HL-60 (cell line): ENCODE measurements around the gene GOLGA3.

ENCODE experiments used
- DNase-seq, 2 experiments: peaks; one replicate each; pipeline ENCODE4 v3.0.0-alpha.2; 2010 to 2020; ENCODE audit warnings: low read depth in 1 of 2, low spot score in 1 of 2
- H3K27ac ChIP-seq: fragments of 250-450 bp; sonication (Bioruptor Pico); replicated peaks from 2 replicates; pipeline ENCODE4 v1.5.1; 2020; ENCODE audit warnings: mild to moderate bottlenecking, moderate library complexity
- H3K27me3 ChIP-seq: fragments of 250-450 bp; sonication (Bioruptor Pico); 2 replicates; pipeline ENCODE4 v1.5.1; 2021; ENCODE audit warnings: mild to moderate bottlenecking, moderate library complexity; ENCODE audit not compliant: insufficient read depth, poor library complexity, severe bottlenecking
- H3K4me3 ChIP-seq: replicated peaks from 2 replicates; pipeline ENCODE4 v1.5.1; 2011; ENCODE audit warnings: mild to moderate bottlenecking, control low read depth, low read length; ENCODE audit not compliant: insufficient read depth
- CTCF ChIP-seq: IDR thresholded peaks from one replicate; pipeline ENCODE4 v1.5.1; 2011; ENCODE audit warnings: low read length, control low read depth, inconsistent platforms; ENCODE audit not compliant: insufficient read depth
- GABPA ChIP-seq: IDR thresholded peaks from 2 replicates; pipeline ENCODE4 v1.6.1; 2012; ENCODE audit warnings: low read depth
- POLR2AphosphoS5 ChIP-seq: IDR thresholded peaks from 2 replicates; pipeline ENCODE4 v1.6.1; 2012; ENCODE audit warnings: low read depth
- REST ChIP-seq: IDR thresholded peaks from 2 replicates; pipeline ENCODE4 v1.6.1; 2012; ENCODE audit warnings: low read depth; ENCODE audit not compliant: insufficient replicate concordance
- SPI1 ChIP-seq: IDR thresholded peaks from 2 replicates; pipeline ENCODE4 v1.6.1; 2012; ENCODE audit warnings: low read depth, mild to moderate bottlenecking, borderline replicate concordance

GOLGA3 gene

GRCh38 chr12:132872975-132873421, 44.3 kb upstream of the GOLGA3 start:
- no peak for DNase-seq
- TF ChIP-seq REST (no peak), CTCF (no peak), GABPA (no peak), POLR2AphosphoS5 (no peak), SPI1 (no peak)

GRCh38 chr12:132872073-132872855, 43.6 kb upstream of the GOLGA3 start:
- Histone ChIP-seq H3K4me3 (no peak overlapping the region), H3K27me3 (no peaks in the 10 kb centered on the region), H3K27ac (no peak overlapping the region)
- no peak for DNase-seq
- no peak for TF ChIP-seq REST
- no peak for TF ChIP-seq POLR2AphosphoS5
- no peak for TF ChIP-seq GABPA

More at GRCh38 chr12:132872975-132873421, 44.3 kb upstream of the GOLGA3 start:
- Histone ChIP-seq H3K4me3 (no peak overlapping the region), H3K27me3 (no peaks in the 10 kb centered on the region), H3K27ac (no peak overlapping the region)

- TF ChIP-seq POLR2AphosphoS5, result no peak
- TF ChIP-seq REST, result no peak
- TF ChIP-seq CTCF, result no peak
- TF ChIP-seq SPI1, result no peak
- no peak for TF ChIP-seq GABPA
- Histone ChIP-seq H3K27me3 (no peaks in the 10 kb centered on the region), H3K4me3 (no peak overlapping the region), H3K27ac (no peak overlapping the region)
- DNase-seq, result no peak
These were observed 40.9 kb upstream of the GOLGA3 start for GRCh38 chr12:132869551-132869950.
